Measurements from ENCODE around the gene PITPNC1. TPM values are rescaled to one million over a fixed set of nuclear protein-coding genes. Genes with fewer than 3 reads are reported as not detected.

The PITPNC1 gene
- total and polyA plus RNA-seq, 12 donors, result 4.9 to 33.0 (median 14.0) TPM

GRCh38 chr17:67359960-67360791 lies 16.9 kb upstream of the PITPNC1 start:
- Histone ChIP-seq H3K4me3 (no peak overlapping the region), H3K36me3 (replicated peaks in 1 of 2) (peaks cover 0 to 22% of the 10 kb centered on the region in 2 donors), H3K4me1 (replicated peaks in 1 of 2) (peaks cover 34 to 70% of the 10 kb centered on the region in 2 donors), H3K27ac (peak overlapping the region in 1 of 5 donors; percentile 46), H3K9me3 (replicated peaks in 1 of 3) (no peaks in the 10 kb centered on the region), H3K27me3 (no peaks in the 10 kb centered on the region)
- no peak for DNase-seq
- TF ChIP-seq, protein P1, sequence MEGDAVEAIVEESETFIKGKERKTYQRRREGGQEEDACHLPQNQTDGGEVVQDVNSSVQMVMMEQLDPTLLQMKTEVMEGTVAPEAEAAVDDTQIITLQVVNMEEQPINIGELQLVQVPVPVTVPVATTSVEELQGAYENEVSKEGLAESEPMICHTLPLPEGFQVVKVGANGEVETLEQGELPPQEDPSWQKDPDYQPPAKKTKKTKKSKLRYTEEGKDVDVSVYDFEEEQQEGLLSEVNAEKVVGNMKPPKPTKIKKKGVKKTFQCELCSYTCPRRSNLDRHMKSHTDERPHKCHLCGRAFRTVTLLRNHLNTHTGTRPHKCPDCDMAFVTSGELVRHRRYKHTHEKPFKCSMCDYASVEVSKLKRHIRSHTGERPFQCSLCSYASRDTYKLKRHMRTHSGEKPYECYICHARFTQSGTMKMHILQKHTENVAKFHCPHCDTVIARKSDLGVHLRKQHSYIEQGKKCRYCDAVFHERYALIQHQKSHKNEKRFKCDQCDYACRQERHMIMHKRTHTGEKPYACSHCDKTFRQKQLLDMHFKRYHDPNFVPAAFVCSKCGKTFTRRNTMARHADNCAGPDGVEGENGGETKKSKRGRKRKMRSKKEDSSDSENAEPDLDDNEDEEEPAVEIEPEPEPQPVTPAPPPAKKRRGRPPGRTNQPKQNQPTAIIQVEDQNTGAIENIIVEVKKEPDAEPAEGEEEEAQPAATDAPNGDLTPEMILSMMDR (IDR thresholded peaks at IDR 0.05), result peak in 2 of 6 experiments; percentile 13 to 16
- TF ChIP-seq POLR2A (IDR thresholded peaks at IDR 0.05), result no peak
- intact Hi-C loops (cut with DNase I), result no loop called here
- 53 to 57% (median 55%) methylated on average over 8 of the region's 8 CpGs for WGBS, 4 donors

- intact Hi-C loops (cut with DNase I), result no loop called here
- Histone ChIP-seq H3K27ac (peak overlapping the region in 2 of 5 donors; percentile 29 to 46), H3K27me3 (no peaks in the 10 kb centered on the region), H3K4me1 (replicated peaks in 1 of 2) (peaks cover 38 to 73% of the 10 kb centered on the region in 2 donors), H3K36me3 (replicated peaks in 1 of 2) (peaks cover 0 to 18% of the 10 kb centered on the region in 2 donors), H3K4me3 (no peak overlapping the region), H3K9me3 (replicated peaks in 1 of 3) (no peaks in the 10 kb centered on the region)
- no peak for DNase-seq
- WGBS, 4 donors, result 81 to 86% (median 82%) methylated on average over 1 of the region's 1 CpG
- TF ChIP-seq, protein P1 (IDR thresholded peaks at IDR 0.05), result no peak
- no peak for TF ChIP-seq POLR2A (IDR thresholded peaks at IDR 0.05)
Measured at GRCh38 chr17:67360880-67361279, 16.2 kb upstream of the PITPNC1 start.

DNA sequence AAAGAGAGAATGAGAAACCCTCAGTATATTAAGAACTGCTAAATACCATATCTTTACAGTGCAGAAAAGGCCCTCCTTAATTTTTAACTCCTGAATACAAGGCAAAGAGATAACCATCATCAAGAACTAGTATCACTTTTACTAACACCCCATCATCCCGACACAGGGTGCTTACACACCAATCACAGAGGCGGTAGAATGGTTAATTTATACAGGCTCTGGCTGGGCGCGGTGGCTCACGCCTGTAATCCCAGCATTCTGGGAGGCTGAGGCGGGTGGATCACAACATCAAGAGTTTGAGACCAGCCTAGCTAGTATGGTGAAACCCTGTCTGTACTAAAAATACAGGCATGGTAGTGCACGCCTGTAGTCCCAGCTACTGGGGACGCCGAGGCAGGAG lies 14.9 kb upstream of the PITPNC1 start:
- Histone ChIP-seq H3K9me3 (replicated peaks in 1 of 3) (no peaks in the 10 kb centered on the region), H3K4me1 (replicated peaks in 1 of 2) (peaks cover 42 to 79% of the 10 kb centered on the region in 2 donors), H3K27me3 (no peaks in the 10 kb centered on the region), H3K4me3 (no peak overlapping the region), H3K36me3 (replicated peaks in 1 of 2) (peaks cover 0 to 10% of the 10 kb centered on the region in 2 donors), H3K27ac (peak overlapping the region in 1 of 5 donors; percentile 36)
- TF ChIP-seq POLR2A (IDR thresholded peaks at IDR 0.05), result no peak
- TF ChIP-seq, protein P1 (IDR thresholded peaks at IDR 0.05), result no peak
- no peak for DNase-seq
- WGBS, 4 donors, result 85 to 90% (median 89%) methylated on average over 9 of the region's 9 CpGs
- intact Hi-C loops (cut with DNase I), result no loop called here

DNA sequence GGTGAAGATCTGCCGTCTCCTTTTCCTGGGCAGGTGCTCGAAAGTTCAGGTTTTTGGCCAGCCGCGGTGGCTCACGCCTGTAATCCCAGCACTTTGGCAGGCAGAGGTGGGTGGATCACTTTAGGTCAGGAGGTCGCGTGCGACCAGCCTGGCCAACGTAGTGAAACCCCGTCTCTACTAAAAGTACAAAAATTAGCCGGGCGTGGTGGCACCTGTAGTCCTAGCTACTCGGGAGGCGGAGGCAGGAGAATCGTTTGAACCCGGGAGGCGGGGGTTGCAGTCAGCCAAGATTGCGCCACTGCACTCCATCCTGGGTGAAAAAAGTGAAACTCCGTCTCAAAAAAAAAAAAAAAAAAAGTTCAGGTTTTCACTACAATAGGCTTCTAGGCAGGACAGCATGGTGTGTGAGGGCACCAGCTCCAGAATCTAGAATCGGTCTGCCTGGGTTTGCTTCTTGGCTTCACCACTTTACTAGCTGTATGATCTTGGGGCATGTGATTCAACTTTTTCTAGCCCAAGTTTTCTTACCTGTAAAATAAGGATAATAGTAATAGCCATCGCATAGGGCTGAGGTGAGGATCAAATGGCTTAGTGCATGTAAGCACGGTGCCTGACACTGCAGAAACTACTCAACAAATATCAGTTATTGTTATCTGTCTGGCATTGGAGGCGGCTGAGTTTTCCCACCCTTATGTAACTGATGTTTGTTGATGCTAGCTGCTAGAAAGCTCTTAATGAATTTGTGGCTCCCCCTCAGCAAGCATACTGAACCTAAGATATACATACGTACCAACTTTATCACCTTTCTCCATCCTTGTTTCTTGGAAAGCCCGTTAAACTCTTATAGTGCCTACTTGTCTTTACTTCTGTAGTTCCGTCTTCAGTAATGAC lies 12.0 kb upstream of the PITPNC1 start:
- no peak for TF ChIP-seq POLR2A (IDR thresholded peaks at IDR 0.05)
- TF ChIP-seq, protein P1 (IDR thresholded peaks at IDR 0.05), result no peak
- peak in 4 of 7 donors; percentile 23 to 63 (median 44) for DNase-seq
- intact Hi-C loops (cut with DNase I), result no loop called here
- Histone ChIP-seq H3K9me3 (replicated peaks in 1 of 3) (no peaks in the 10 kb centered on the region), H3K27me3 (no peaks in the 10 kb centered on the region), H3K36me3 (replicated peaks in 1 of 2) (no peaks in the 10 kb centered on the region), H3K27ac (peak overlapping the region; percentile 83 to 98 (median 96)), H3K4me1 (replicated peaks in 1 of 2) (peaks cover 35 to 56% of the 10 kb centered on the region in 2 donors), H3K4me3 (peak overlapping the region in 2 of 4 donors; percentile 90 to 91)
- 32 to 63% (median 38%) methylated on average over 26 of the region's 26 CpGs for WGBS, 4 donors

Data from adrenal gland (tissue), 12 donors.